Neural cell (in vitro differentiated cells): ENCODE results near the gene CERS2. TPM values are rescaled to one million over a fixed set of nuclear protein-coding genes. Genes with fewer than 3 reads are reported as not detected.

Experiments used
- H2AFZ ChIP-seq: fragments of 200-600, 300-800 bp; sonication (generic), shearing (Covaris generic); 2 replicates; pipeline ENCODE4 v1.6.0; 2014; ENCODE audit warnings: low read depth, mild to moderate bottlenecking, antibody characterized with exemption, low read length, moderate library complexity
- H3F3A ChIP-seq: fragments of 200-600 bp; shearing (Covaris generic); 2 replicates; pipeline ENCODE4 v1.6.1; 2016; ENCODE audit warnings: mild to moderate bottlenecking, moderate library complexity, mixed read lengths, antibody characterized with exemption, low read length; ENCODE audit not compliant: insufficient read depth, poor library complexity, severe bottlenecking
- H3K27ac ChIP-seq: fragments of 200-600, 300-800 bp; sonication (generic), shearing (Covaris generic); 2 replicates; pipeline ENCODE4 v1.5.1; 2014; ENCODE audit warnings: mild to moderate bottlenecking, low read length, moderate library complexity
- H3K27me3 ChIP-seq: fragments of 300-800, 200-600 bp; sonication (generic), shearing (Covaris generic); 2 replicates; pipeline ENCODE4 v1.6.0; 2014; ENCODE audit warnings: mild to moderate bottlenecking, low read depth, low read length, moderate library complexity; ENCODE audit not compliant: insufficient read depth
- H3K36me3 ChIP-seq: fragments of 300-800, 200-600 bp; sonication (generic), shearing (Covaris generic); 2 replicates; pipeline ENCODE4 v1.5.1; 2014; ENCODE audit warnings: mild to moderate bottlenecking, antibody characterized with exemption, low read length, moderate library complexity; ENCODE audit not compliant: insufficient read depth
- H3K4me2 ChIP-seq: fragments of 300-800, 200-600 bp; sonication (generic), shearing (Covaris generic); 2 replicates; pipeline ENCODE4 v1.6.0; 2014; ENCODE audit warnings: mild to moderate bottlenecking, low read length
- H3K4me3 ChIP-seq: fragments of 300-800, 200-600 bp; sonication (generic), shearing (Covaris generic); 2 replicates; pipeline ENCODE4 v1.5.1; 2014; ENCODE audit warnings: mild to moderate bottlenecking, low read length, moderate library complexity
- H3K79me2 ChIP-seq: fragments of 200-600 bp; shearing (Covaris generic); replicated peaks from 2 replicates; pipeline ENCODE4 v1.6.0; 2014; ENCODE audit warnings: mild to moderate bottlenecking, low read length, moderate library complexity; ENCODE audit not compliant: insufficient read depth
- H3K9ac ChIP-seq: fragments of 300-800, 200-600 bp; sonication (generic), shearing (Covaris generic); 2 replicates; pipeline ENCODE4 v1.6.1; 2016; ENCODE audit warnings: mild to moderate bottlenecking, low read length, mixed read lengths
- H3K9me2 ChIP-seq: fragments of 200-600 bp; shearing (Covaris generic); 2 replicates; pipeline ENCODE4 v1.6.1; 2016; ENCODE audit warnings: mild to moderate bottlenecking, low read length, mixed read lengths; ENCODE audit not compliant: insufficient read depth
- H3K9me3 ChIP-seq: fragments of 200-600, 300-800 bp; sonication (generic), shearing (Covaris generic); 2 replicates; pipeline ENCODE4 v1.6.1; 2016; ENCODE audit warnings: mild to moderate bottlenecking, mixed run types, low read length, moderate library complexity, mixed read lengths
- H4K20me1 ChIP-seq: fragments of 200-600 bp; shearing (Covaris generic); 2 replicates; pipeline ENCODE4 v1.6.1; 2016; ENCODE audit warnings: mild to moderate bottlenecking, mixed run types; ENCODE audit not compliant: insufficient read depth
- EP300 ChIP-seq: fragments of 450-650 bp; conservative IDR thresholded peaks from 2 replicates; pipeline ENCODE4 v1.6.1; 2014; ENCODE audit warnings: antibody characterized with exemption, mild to moderate bottlenecking, moderate library complexity; ENCODE audit not compliant: poor library complexity, severe bottlenecking
- EZH2 ChIP-seq: fragments of 200-600, 300-800 bp; shearing (Covaris generic), sonication (generic); IDR thresholded peaks from 2 replicates; pipeline ENCODE4 v1.6.1; 2014; ENCODE audit warnings: antibody characterized with exemption, low read length, borderline replicate concordance, mild to moderate bottlenecking; ENCODE audit not compliant: insufficient read depth, poor library complexity, severe bottlenecking
- MXI1 ChIP-seq: fragments of 450-650 bp; conservative IDR thresholded peaks from 2 replicates; pipeline ENCODE4 v1.6.1; 2014; ENCODE audit warnings: antibody characterized with exemption, mild to moderate bottlenecking; ENCODE audit not compliant: poor library complexity, severe bottlenecking
- POLR2AphosphoS5 ChIP-seq: IDR thresholded peaks from 2 replicates; pipeline ENCODE4 v1.6.1; 2012
- RAD21 ChIP-seq: fragments of 450-650 bp; conservative IDR thresholded peaks from 2 replicates; pipeline ENCODE4 v1.6.1; 2014; ENCODE audit warnings: antibody characterized with exemption, mild to moderate bottlenecking, moderate library complexity
- SMC3 ChIP-seq: fragments of 450-650 bp; conservative IDR thresholded peaks from 2 replicates; pipeline ENCODE4 v1.6.1; 2014; ENCODE audit warnings: antibody characterized with exemption, mild to moderate bottlenecking, moderate library complexity; ENCODE audit not compliant: poor library complexity
- TAF1 ChIP-seq: IDR thresholded peaks from 2 replicates; pipeline ENCODE4 v1.6.1; 2012; ENCODE audit warnings: low read depth
- polyA plus RNA-seq: library from polyadenylated mRNA; depleted of rRNA; stranded (reverse); fragments of >200 nt; gene quantifications from 2 replicates; pipeline ENCODE4 v1.2.3, GENCODE V29; 2014
- TF ChIP-seq, protein P1 (sequence below): IDR thresholded peaks from 2 replicates; pipeline ENCODE4 v1.6.1; 2012; ENCODE audit warnings: borderline replicate concordance
- TF ChIP-seq, protein P2 (sequence below): fragments of 450-650 bp; IDR thresholded peaks from 2 replicates; pipeline ENCODE4 v1.5.1; 2014; ENCODE audit warnings: antibody characterized with exemption, mild to moderate bottlenecking, moderate library complexity; ENCODE audit not compliant: poor library complexity, severe bottlenecking

CERS2 gene
- polyA plus RNA-seq, 1 donor from 2014 or later = 39.1 TPM

DNA sequence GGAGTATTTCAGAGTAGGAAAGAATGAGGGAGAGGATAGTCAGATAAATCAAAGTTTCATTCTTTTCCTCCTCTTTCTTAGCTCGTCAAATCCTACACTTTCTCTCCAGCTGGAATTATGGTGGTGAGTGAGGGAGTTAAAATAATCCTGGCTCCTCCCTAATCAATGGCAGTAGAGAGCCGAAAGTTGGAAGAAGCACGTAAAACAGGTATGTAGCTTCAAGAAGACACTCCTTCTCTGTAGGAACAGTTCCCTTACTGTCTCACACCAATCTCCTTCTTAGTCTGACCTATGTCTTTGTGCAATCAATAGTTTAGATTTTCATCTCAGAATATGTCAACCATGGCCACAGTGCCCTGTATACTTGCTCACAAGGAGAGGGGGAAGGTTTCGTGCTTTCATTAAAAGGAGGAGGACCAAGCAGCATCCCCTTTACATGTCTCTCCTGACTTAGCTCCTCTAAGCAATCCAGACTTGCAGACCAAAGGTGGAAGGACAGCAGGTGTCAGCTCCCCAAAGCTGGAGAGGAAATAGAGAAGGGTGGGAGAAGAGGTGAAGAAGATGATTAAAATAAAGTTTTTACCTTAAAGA lies 31.2 kb upstream of the CERS2 start:
- Histone ChIP-seq H3K4me3 (peak overlapping the region; percentile 68), H3K9me2 (no peaks in the 10 kb centered on the region), H2AFZ (peak overlapping the region; percentile 48), H4K20me1 (no peaks in the 10 kb centered on the region), H3K79me2 (peaks cover 32% of the 10 kb centered on the region), H3K9ac (peak overlapping the region; percentile 62), H3K27ac (peak overlapping the region; percentile 75), H3F3A (no peaks in the 10 kb centered on the region), H3K36me3 (no peaks in the 10 kb centered on the region), H3K4me2 (peak overlapping the region; percentile 74), H3K9me3 (no peaks in the 10 kb centered on the region), H3K27me3 (no peaks in the 10 kb centered on the region)
- no peak for TF ChIP-seq RAD21
- no peak for TF ChIP-seq EZH2
- TF ChIP-seq MXI1 = no peak
- no peak for TF ChIP-seq EP300
- TF ChIP-seq TAF1 = no peak
- no peak for TF ChIP-seq SMC3
- TF ChIP-seq, protein P1, sequence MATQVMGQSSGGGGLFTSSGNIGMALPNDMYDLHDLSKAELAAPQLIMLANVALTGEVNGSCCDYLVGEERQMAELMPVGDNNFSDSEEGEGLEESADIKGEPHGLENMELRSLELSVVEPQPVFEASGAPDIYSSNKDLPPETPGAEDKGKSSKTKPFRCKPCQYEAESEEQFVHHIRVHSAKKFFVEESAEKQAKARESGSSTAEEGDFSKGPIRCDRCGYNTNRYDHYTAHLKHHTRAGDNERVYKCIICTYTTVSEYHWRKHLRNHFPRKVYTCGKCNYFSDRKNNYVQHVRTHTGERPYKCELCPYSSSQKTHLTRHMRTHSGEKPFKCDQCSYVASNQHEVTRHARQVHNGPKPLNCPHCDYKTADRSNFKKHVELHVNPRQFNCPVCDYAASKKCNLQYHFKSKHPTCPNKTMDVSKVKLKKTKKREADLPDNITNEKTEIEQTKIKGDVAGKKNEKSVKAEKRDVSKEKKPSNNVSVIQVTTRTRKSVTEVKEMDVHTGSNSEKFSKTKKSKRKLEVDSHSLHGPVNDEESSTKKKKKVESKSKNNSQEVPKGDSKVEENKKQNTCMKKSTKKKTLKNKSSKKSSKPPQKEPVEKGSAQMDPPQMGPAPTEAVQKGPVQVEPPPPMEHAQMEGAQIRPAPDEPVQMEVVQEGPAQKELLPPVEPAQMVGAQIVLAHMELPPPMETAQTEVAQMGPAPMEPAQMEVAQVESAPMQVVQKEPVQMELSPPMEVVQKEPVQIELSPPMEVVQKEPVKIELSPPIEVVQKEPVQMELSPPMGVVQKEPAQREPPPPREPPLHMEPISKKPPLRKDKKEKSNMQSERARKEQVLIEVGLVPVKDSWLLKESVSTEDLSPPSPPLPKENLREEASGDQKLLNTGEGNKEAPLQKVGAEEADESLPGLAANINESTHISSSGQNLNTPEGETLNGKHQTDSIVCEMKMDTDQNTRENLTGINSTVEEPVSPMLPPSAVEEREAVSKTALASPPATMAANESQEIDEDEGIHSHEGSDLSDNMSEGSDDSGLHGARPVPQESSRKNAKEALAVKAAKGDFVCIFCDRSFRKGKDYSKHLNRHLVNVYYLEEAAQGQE = no peak
- TF ChIP-seq, protein P2, sequence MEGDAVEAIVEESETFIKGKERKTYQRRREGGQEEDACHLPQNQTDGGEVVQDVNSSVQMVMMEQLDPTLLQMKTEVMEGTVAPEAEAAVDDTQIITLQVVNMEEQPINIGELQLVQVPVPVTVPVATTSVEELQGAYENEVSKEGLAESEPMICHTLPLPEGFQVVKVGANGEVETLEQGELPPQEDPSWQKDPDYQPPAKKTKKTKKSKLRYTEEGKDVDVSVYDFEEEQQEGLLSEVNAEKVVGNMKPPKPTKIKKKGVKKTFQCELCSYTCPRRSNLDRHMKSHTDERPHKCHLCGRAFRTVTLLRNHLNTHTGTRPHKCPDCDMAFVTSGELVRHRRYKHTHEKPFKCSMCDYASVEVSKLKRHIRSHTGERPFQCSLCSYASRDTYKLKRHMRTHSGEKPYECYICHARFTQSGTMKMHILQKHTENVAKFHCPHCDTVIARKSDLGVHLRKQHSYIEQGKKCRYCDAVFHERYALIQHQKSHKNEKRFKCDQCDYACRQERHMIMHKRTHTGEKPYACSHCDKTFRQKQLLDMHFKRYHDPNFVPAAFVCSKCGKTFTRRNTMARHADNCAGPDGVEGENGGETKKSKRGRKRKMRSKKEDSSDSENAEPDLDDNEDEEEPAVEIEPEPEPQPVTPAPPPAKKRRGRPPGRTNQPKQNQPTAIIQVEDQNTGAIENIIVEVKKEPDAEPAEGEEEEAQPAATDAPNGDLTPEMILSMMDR = no peak

DNA sequence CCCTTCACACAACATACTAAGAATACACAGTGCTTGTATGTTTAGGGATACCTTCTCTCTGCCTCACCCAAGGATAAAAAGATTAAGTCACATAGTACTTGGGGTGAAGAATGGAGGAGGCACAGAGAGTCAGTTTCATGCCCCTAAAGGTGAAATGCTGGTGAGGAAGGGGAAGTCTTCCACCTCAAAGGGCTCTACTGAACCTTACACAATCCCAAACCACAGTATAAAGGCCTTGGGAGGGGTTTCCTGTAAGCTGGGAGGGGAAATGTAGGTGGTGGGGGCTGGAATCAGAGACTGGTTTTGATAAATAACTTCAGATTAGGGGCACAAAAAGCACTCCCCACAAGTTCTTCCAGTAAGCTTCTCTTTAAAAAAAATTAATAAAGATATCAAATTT lies 28.5 kb upstream of the CERS2 start:
- Histone ChIP-seq H3F3A (no peaks in the 10 kb centered on the region), H3K9ac (no peak overlapping the region), H3K79me2 (peaks cover 27% of the 10 kb centered on the region), H3K36me3 (no peaks in the 10 kb centered on the region), H3K9me2 (no peaks in the 10 kb centered on the region), H2AFZ (no peak overlapping the region), H3K27ac (no peak overlapping the region), H3K4me2 (peak overlapping the region; percentile 51), H3K9me3 (no peaks in the 10 kb centered on the region), H3K27me3 (no peaks in the 10 kb centered on the region), H4K20me1 (no peaks in the 10 kb centered on the region), H3K4me3 (peak overlapping the region; percentile 49)
- no peak for TF ChIP-seq EZH2
- no peak for TF ChIP-seq SMC3
- no peak for TF ChIP-seq MXI1
- TF ChIP-seq POLR2AphosphoS5 = no peak
- TF ChIP-seq, protein P2 = no peak
- TF ChIP-seq, protein P1 = no peak
